Dedifferentiated amniotic fluid mesenchymal stem cell (primary cell): Measurements from ENCODE around the gene RHOT1.
"Not testable (repeated sequence)": the region's sequence is repeated elsewhere in the genome, so short reads cannot be mapped to it uniquely, and the experiment has no call there.

ENCODE experiments used
- DNase-seq: peaks from one replicate; pipeline ENCODE4 v3.0.0-alpha.2; 2016; ENCODE audit errors: extremely low spot score

Gene RHOT1

GRCh38 chr17:32227910-32228309 lies 85.6 kb downstream of the RHOT1 start:
- no peak for DNase-seq

GRCh38 chr17:32235588-32235987 lies 93.3 kb downstream of the RHOT1 start:
- DNase-seq: no peak

- no peak for DNase-seq
Observed at GRCh38 chr17:32239456-32239855, 97.2 kb downstream of the RHOT1 start.

- DNase-seq: no peak
Observed at GRCh38 chr17:32240750-32241149, 98.4 kb downstream of the RHOT1 start.

GRCh38 chr17:32241640-32242039 lies 99.3 kb downstream of the RHOT1 start:
- DNase-seq: no peak

GRCh38 chr17:32249475-32249874 lies 107.2 kb downstream of the RHOT1 start:
- no peak for DNase-seq

- peak; percentile 72 for DNase-seq
Observed at GRCh38 chr17:32253117-32253611, 110.9 kb downstream of the RHOT1 start.

- no peak for DNase-seq
Observed at GRCh38 chr17:32256012-32256700, 113.9 kb downstream of the RHOT1 start.

DNA sequence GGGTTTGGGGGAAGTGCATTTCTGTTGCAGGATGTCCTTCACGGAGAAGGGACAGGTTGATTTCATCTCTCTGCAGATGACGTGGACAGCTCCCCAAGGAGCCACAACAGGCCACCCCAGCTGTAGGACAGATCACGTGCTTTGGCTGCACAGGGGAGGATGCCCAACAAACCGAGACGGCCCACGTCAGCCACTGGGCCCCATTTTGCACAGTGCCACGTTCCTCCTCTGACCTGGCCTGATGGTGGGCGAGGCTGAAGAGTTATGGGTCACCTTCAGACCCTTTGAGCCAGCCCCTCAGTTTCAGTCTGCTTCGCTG lies 114.4 kb downstream of the RHOT1 start:
- no peak for DNase-seq

DNA sequence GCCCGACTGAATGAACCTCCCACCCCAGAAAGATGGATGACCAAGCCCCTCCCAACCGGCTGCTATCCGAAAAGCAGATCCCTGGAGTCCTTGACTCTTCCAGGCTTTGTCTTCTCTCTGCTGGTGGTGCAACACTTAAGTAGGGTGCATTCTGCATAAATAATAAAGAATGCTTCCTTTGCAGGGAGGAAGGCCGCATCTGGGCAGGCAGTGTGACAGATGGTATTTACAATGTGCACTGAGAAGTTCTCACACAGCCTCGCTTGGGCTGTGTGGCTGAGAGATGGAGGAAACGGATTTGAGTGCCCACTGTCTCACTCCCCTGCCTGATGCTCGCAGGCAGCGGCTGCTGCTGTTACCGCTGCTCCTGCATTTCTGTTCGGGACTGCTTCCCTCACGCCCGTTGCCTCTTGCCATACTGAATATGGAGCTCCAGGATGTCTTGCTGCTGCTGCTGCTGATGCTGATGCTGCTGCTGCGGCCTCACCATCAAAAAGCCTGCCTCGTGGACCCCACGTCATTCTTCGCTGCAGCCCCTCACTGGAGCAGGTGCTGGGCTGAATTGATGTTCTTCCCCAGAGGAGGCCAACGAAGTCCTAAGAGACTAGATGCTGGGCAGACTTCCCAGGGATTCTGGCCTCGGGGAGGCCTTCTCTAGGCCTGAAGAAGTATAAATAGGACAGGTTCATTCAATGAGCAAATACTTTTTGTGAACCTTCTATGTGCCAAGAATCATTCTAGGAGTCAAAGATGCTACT lies 116.3 kb downstream of the RHOT1 start:
- no peak for DNase-seq

DNA sequence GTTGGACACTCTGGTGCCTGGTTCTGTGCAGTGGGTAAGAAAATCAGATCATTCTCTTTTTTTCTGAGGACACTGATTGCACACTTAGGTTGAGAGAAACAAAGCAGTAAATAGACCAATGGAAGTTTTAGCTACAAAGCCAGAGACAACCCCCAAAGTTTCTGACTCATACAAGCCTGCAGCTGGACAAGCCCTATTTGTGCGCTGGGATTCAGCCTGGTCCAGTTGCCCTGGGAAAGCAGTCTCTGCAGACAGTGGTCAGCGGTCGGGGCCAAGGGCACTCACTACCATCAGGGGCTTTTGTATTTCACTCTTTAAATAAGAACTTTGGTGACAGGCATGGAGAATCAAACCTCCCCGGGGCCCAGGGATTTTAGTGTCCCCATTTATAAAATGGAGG lies 117.3 kb downstream of the RHOT1 start:
- DNase-seq: no peak

DNA sequence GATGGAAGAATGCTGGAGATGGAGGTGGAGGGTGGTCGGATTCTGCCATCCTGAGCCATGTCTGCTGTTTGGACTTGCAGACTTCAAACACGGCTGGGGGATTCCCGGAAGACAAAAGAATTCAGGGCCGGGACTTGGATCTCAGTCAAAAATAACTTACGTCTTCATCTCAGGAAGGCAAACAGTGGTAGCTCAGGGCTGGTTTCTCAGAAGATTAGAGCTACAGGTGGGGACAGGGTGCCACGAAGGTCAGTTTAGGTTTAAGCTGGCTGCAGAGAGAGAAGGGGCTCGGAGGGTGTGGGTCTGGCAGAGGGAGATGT lies 119.1 kb downstream of the RHOT1 start:
- DNase-seq: no peak

GRCh38 chr17:32261936-32262510 lies 119.7 kb downstream of the RHOT1 start:
- DNase-seq: no peak

GRCh38 chr17:32263515-32263914 lies 121.2 kb downstream of the RHOT1 start:
- DNase-seq: not testable (repeated sequence)

GRCh38 chr17:32264140-32264799 lies 122.0 kb downstream of the RHOT1 start:
- DNase-seq: no peak

DNA sequence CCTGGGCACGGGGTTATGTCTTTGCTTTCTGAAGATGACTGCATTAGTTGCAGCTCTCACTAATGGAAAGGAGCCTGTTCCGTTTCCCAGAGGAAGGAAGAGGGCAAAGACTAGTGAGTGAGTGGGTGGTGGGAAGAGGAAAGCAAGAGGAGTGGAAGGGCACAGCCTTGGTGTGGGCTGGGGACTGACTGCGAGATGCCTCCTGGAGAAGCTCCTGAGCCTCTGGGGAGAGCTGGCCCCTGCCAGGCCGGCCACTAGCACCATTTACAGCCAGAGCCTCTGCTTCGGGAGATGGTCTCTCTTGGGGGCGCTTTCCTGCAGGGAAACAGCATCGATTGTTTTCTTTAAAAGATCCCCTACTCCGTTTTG lies 122.5 kb downstream of the RHOT1 start:
- DNase-seq: no peak

DNA sequence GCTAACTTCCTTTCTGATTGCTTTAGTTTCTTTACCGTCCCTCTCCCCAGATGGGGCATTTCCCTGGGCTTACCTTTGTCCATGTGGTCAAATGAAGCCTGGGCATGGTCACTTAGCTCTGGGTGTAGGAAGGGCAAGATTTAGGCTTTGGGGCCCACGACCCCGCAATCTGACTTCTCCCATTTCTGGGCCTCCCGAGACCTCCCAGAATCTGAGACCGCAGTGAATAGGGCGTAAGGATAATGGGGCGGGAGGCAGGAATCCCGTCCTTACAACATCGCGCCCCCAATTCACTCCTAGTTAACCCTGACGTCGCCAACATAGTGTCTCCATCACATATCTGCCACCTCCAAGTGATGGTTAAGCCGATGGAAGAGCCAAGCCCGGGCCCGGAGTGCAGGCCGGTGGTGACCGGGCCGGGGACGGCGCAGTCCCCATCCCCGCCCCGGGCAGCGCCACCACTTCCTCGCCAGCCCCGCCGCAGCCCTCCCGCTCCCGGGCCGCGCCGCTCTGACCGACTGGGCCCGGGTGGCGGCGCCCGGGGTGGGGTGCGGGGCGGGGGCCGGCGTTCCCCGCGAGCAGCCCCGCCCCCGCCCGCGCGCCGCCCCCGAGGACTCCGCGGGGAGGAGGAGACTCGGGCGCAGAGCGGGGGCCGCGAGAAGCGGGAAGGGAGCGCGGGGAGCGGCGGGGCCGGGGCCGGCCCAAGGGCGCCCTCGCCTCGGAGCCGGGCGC lies 123.1 kb downstream of the RHOT1 start, which contains the start of gene RHBDL3:
Gene RHBDL3, plus strand, starts transcription at position 641 of the 732 bp plus-strand sequence. CDS start 358 bp downstream, outside the sequence.
- DNase-seq: no peak

DNA sequence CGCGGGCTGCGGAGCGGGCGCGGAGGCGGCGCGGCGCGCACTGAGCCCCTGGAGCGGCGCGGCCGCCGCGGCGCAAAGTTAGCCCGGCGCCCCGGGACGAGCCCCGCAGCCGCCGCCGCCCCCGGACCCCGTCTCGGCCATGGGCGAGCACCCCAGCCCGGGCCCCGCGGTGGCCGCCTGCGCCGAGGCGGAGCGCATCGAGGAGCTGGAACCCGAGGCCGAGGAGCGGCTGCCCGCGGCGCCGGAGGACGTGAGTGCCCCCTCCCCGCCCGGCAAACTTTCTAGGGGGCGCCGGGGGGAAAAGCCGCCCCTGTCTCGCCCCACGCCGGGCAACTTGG lies 123.7 kb downstream of the RHOT1 start:
- no peak for DNase-seq

GRCh38 chr17:32266389-32267301 lies 124.3 kb downstream of the RHOT1 start:
- DNase-seq: no peak

GRCh38 chr17:32267690-32268205 lies 125.4 kb downstream of the RHOT1 start:
- DNase-seq: no peak
